WTC11 (cell line): Measurements from ENCODE around the gene PCGF3. TPM values are rescaled to one million over a fixed set of nuclear protein-coding genes. Genes with fewer than 3 reads are reported as not detected.

ENCODE experiments used
- ATAC-seq: fragments of 200-7000 bp; cut with Tn5 transposase; 2 replicates; pipeline ENCODE4 v1.10.0; 2021; ENCODE audit warnings: mild to moderate bottlenecking, moderate library complexity
- CTCF ChIA-PET: fragments of 300-600 bp; sonication (Branson Sonifier 250); formaldehyde crosslinking; loops from one replicate; lab custom pipeline; 2021; ENCODE audit warnings: antibody characterized with exemption; lab: Charles Lee
- POLR2A ChIA-PET: fragments of 350-600 bp; sonication (Branson Sonifier 250); formaldehyde crosslinking; loops from one replicate; lab custom pipeline; 2021; ENCODE audit warnings: antibody characterized with exemption; lab: Charles Lee
- DNase-seq: peaks from one replicate; pipeline ENCODE4 v3.0.0; 2021; ENCODE audit warnings: low spot score
- H3K27ac Mint-ChIP-seq: 2 replicates; pipeline ENCODE4 v1.8.0; 2021; ENCODE audit warnings: mixed read lengths
- H3K27me3 Mint-ChIP-seq: 2 replicates; pipeline ENCODE4 v1.8.0; 2021; ENCODE audit warnings: low read depth, mild to moderate bottlenecking, moderate library complexity, mixed read lengths
- H3K36me3 Mint-ChIP-seq: 2 replicates; pipeline ENCODE4 v1.8.0; 2021; ENCODE audit warnings: mixed read lengths
- H3K4me1 Mint-ChIP-seq: 2 replicates; pipeline ENCODE4 v1.8.0; 2022; ENCODE audit warnings: mixed read lengths
- H3K4me3 Mint-ChIP-seq: 2 replicates; pipeline ENCODE4 v1.8.0; 2021; ENCODE audit warnings: mild to moderate bottlenecking, moderate library complexity, mixed read lengths
- H3K9me3 Mint-ChIP-seq: 2 replicates; pipeline ENCODE4 v1.8.0; 2021; ENCODE audit warnings: mixed read lengths
- ATF1 ChIP-seq: sonication (generic); formaldehyde crosslinking; IDR thresholded peaks from 2 replicates; pipeline ENCODE4 v1.8.1; 2023; ENCODE audit warnings: mild to moderate bottlenecking, moderate library complexity, missing genetic modification reagents
- EMX1 ChIP-seq: fragments of 250-450 bp; sonication (Bioruptor Pico); IDR thresholded peaks from 2 replicates; pipeline ENCODE4 v1.8.0; 2021; ENCODE audit warnings: mild to moderate bottlenecking
- FOXJ3 ChIP-seq: sonication (generic); formaldehyde crosslinking; IDR thresholded peaks from 2 replicates; pipeline ENCODE4 v1.9.0; 2021; ENCODE audit warnings: missing genetic modification reagents, mild to moderate bottlenecking, borderline replicate concordance
- GABPB1 ChIP-seq: sonication (generic); formaldehyde crosslinking; IDR thresholded peaks from 2 replicates; pipeline ENCODE4 v1.8.1; 2023; ENCODE audit warnings: mild to moderate bottlenecking, missing genetic modification reagents
- IRF2 ChIP-seq: sonication (generic); formaldehyde crosslinking; IDR thresholded peaks from 2 replicates; pipeline ENCODE4 v1.8.0; 2022; ENCODE audit warnings: low read depth, missing genetic modification reagents, borderline replicate concordance
- SMAD3 ChIP-seq: sonication (generic); formaldehyde crosslinking; IDR thresholded peaks from 2 replicates; pipeline ENCODE4 v1.8.0; 2022; ENCODE audit warnings: missing genetic modification reagents, mild to moderate bottlenecking, borderline replicate concordance
- SP1 ChIP-seq: sonication (generic); formaldehyde crosslinking; conservative IDR thresholded peaks from 2 replicates; pipeline ENCODE4 v1.8.1; 2022; ENCODE audit warnings: missing genetic modification reagents
- ZBTB21 ChIP-seq: sonication (generic); formaldehyde crosslinking; IDR thresholded peaks from 2 replicates; pipeline ENCODE4 v1.8.1; 2023; ENCODE audit warnings: mild to moderate bottlenecking, missing genetic modification reagents, borderline replicate concordance
- ZNF138 ChIP-seq: sonication (generic); formaldehyde crosslinking; conservative IDR thresholded peaks from 2 replicates; pipeline ENCODE4 v1.8.1; 2022; ENCODE audit warnings: mild to moderate bottlenecking, moderate library complexity, missing genetic modification reagents
- ZNF263 ChIP-seq: sonication (generic); formaldehyde crosslinking; IDR thresholded peaks from 2 replicates; pipeline ENCODE4 v1.8.1; 2022; ENCODE audit warnings: low read depth, mild to moderate bottlenecking, moderate library complexity, missing genetic modification reagents
- ZNF423 ChIP-seq: fragments of 250-450 bp; sonication (Bioruptor Pico); IDR thresholded peaks from 2 replicates; pipeline ENCODE4 v2.1.2; 2022; ENCODE audit warnings: mild to moderate bottlenecking, moderate library complexity
- total RNA-seq: library from RNA; stranded (reverse); gene quantifications from 3 replicates; pipeline ENCODE4 v1.2.3, GENCODE V29; 2021
- TF ChIP-seq, protein P1 (sequence below): sonication (generic); formaldehyde crosslinking; conservative IDR thresholded peaks from 2 replicates; pipeline ENCODE4 v1.8.1; 2023; ENCODE audit warnings: mild to moderate bottlenecking, low read depth, missing genetic modification reagents, moderate library complexity
- TF ChIP-seq, protein P2 (sequence below): sonication (generic); formaldehyde crosslinking; IDR thresholded peaks from 2 replicates; pipeline ENCODE4 v1.8.0; 2022; ENCODE audit warnings: mild to moderate bottlenecking, missing genetic modification reagents
- TF ChIP-seq, protein P3 (sequence below): sonication (generic); formaldehyde crosslinking; IDR thresholded peaks from 2 replicates; pipeline ENCODE4 v1.8.1; 2022; ENCODE audit warnings: mild to moderate bottlenecking, moderate library complexity, missing genetic modification reagents
- TF ChIP-seq, protein P4 (sequence below): sonication (generic); formaldehyde crosslinking; IDR thresholded peaks from 2 replicates; pipeline ENCODE4 v1.8.0; 2022; ENCODE audit warnings: mild to moderate bottlenecking, missing genetic modification reagents
- TF ChIP-seq, protein P5 (sequence below): sonication (generic); formaldehyde crosslinking; IDR thresholded peaks from 2 replicates; pipeline ENCODE4 v1.8.1; 2023; ENCODE audit warnings: mild to moderate bottlenecking, missing genetic modification reagents, moderate library complexity
- TF ChIP-seq, protein P6 (sequence below): sonication (generic); formaldehyde crosslinking; IDR thresholded peaks from 2 replicates; pipeline ENCODE4 v1.8.0; 2022; ENCODE audit warnings: mild to moderate bottlenecking, missing genetic modification reagents

PCGF3 gene
- total RNA-seq, 1 experiment from 2014 or later, result 65.7 TPM

DNA sequence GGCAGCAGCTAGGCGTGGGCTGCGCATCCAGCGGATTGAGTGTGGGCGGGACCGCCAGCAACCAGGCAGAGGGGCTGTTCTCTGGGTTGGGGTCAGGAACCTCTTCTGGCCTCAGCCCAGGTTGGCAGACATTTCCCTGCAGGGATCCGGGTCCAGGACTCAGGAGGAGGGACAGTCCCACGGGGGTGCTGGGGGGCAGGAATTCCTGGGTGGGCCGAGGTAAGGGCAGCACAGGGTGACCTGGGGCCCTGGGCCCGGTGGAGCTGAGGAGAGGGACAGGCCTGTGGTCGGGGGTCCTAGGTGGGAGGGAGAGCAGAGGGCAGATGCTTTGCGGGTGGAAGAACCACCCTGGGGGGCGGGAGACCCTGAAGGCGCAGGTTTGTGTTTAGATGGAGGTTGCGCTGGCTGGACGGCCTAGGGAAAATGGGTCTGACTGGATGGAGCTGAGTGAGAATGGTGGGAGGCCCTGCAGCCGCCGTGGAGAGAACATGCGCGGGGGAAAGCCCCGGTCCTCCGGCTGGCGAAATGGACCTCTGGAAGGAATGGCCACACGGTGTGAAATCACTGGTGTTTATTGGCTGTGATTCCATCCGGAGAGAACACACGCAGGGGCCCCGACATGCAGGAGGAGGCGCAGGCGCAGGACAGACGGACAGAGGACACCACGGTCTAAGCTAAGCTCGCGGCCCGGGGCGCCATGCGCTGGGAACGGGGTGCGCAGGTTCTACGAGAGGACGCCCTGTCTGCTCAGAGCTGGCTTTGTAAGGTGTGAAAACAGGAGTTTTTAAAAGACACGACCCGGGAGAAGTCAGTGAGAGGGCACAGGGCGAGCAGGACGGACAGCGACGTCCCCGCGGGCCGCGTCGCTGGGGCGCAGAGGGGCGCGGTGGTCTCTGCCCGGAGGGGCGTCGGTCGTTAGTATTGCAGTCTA is 79.0 kb downstream of the PCGF3 start (continued):
- TF ChIP-seq, protein P1, sequence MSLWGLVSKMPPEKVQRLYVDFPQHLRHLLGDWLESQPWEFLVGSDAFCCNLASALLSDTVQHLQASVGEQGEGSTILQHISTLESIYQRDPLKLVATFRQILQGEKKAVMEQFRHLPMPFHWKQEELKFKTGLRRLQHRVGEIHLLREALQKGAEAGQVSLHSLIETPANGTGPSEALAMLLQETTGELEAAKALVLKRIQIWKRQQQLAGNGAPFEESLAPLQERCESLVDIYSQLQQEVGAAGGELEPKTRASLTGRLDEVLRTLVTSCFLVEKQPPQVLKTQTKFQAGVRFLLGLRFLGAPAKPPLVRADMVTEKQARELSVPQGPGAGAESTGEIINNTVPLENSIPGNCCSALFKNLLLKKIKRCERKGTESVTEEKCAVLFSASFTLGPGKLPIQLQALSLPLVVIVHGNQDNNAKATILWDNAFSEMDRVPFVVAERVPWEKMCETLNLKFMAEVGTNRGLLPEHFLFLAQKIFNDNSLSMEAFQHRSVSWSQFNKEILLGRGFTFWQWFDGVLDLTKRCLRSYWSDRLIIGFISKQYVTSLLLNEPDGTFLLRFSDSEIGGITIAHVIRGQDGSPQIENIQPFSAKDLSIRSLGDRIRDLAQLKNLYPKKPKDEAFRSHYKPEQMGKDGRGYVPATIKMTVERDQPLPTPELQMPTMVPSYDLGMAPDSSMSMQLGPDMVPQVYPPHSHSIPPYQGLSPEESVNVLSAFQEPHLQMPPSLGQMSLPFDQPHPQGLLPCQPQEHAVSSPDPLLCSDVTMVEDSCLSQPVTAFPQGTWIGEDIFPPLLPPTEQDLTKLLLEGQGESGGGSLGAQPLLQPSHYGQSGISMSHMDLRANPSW (CRISPR knock-in tag), result no peak
- TF ChIP-seq SP1 (CRISPR knock-in tag) (no peak), ZNF138 (CRISPR knock-in tag) (no peak), ZBTB21 (CRISPR knock-in tag) (no peak), IRF2 (CRISPR knock-in tag) (no peak), ATF1 (CRISPR knock-in tag) (no peak)
- TF ChIP-seq, protein P2, sequence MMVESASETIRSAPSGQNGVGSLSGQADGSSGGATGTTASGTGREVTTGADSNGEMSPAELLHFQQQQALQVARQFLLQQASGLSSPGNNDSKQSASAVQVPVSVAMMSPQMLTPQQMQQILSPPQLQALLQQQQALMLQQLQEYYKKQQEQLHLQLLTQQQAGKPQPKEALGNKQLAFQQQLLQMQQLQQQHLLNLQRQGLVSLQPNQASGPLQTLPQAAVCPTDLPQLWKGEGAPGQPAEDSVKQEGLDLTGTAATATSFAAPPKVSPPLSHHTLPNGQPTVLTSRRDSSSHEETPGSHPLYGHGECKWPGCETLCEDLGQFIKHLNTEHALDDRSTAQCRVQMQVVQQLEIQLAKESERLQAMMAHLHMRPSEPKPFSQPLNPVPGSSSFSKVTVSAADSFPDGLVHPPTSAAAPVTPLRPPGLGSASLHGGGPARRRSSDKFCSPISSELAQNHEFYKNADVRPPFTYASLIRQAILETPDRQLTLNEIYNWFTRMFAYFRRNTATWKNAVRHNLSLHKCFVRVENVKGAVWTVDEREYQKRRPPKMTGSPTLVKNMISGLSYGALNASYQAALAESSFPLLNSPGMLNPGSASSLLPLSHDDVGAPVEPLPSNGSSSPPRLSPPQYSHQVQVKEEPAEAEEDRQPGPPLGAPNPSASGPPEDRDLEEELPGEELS (CRISPR knock-in tag), result no peak
- TF ChIP-seq, protein P3, sequence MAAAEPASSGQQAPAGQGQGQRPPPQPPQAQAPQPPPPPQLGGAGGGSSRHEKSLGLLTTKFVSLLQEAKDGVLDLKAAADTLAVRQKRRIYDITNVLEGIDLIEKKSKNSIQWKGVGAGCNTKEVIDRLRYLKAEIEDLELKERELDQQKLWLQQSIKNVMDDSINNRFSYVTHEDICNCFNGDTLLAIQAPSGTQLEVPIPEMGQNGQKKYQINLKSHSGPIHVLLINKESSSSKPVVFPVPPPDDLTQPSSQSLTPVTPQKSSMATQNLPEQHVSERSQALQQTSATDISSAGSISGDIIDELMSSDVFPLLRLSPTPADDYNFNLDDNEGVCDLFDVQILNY (CRISPR knock-in tag), result no peak
- TF ChIP-seq, protein P4, sequence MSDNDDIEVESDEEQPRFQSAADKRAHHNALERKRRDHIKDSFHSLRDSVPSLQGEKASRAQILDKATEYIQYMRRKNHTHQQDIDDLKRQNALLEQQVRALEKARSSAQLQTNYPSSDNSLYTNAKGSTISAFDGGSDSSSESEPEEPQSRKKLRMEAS (CRISPR knock-in tag), result no peak

DNA sequence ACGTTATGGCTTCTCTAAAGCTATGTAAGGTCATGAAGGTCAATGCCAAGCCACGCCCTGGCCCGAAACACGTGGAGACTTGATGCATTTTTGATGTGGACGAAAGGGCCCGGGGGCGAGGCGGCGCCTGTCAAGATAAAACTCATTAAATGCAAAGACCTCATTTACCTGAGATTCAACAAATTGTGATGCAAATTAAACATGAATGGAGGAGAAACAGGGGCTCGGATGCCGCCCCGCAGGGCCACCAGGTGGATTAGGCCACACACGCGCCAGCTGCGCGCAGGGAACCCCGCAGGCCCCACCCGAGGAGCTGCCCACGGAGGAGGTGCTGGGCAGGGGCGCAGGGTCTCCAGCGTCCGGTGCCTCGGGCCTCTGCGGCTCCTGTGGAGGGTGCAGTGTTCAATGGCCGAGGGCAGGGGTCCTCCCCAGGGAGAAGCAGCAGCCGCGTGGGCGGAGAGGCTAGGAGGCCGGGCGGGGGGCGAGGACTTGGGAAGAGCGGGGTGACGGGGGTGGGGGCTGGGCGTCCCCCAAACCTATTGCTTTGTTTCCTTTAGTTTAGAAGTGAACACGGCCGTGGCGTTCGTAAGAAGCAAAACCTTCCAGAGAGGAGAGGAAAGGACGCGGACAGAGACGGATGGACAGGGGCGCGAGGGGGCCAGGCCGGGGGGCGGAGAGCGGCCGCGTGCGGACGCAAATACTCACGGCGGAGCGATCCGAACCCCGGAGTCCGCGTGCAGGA is 79.9 kb downstream of the PCGF3 start:
- peak overlapping the region; percentile 63 for H3K4me3 Mint-ChIP-seq
- ChIA-PET CTCF (interaction anchor here (0.7 to 2.8 kb wide), 3 partner anchors 9 to 44 kb away, joined by 3 to 10 read pairs (median 7); no protein-coding TSS in a partner anchor), POLR2A (no interaction called here)
- ATAC-seq (no peak), DNase-seq (peak; percentile 66)
- TF ChIP-seq, protein P2 (CRISPR knock-in tag), result no peak
- TF ChIP-seq EMX1, result no peak
- no peak for TF ChIP-seq ZNF263
- 0 out of 2 replicates have a peak, but pooled peaks have one; percentile 32 for TF ChIP-seq ATF1 (CRISPR knock-in tag)
- TF ChIP-seq, protein P5, sequence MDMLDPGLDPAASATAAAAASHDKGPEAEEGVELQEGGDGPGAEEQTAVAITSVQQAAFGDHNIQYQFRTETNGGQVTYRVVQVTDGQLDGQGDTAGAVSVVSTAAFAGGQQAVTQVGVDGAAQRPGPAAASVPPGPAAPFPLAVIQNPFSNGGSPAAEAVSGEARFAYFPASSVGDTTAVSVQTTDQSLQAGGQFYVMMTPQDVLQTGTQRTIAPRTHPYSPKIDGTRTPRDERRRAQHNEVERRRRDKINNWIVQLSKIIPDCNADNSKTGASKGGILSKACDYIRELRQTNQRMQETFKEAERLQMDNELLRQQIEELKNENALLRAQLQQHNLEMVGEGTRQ, result peak; percentile 52
- TF ChIP-seq FOXJ3 (CRISPR knock-in tag), result no peak
- TF ChIP-seq GABPB1, result no peak
- TF ChIP-seq SMAD3 (CRISPR knock-in tag), result 0 out of 2 replicates have a peak, but pooled peaks have one; percentile 21
- no peak for TF ChIP-seq ZNF138 (CRISPR knock-in tag)
- TF ChIP-seq, protein P4 (CRISPR knock-in tag), result peak; percentile 66
- TF ChIP-seq, protein P6, sequence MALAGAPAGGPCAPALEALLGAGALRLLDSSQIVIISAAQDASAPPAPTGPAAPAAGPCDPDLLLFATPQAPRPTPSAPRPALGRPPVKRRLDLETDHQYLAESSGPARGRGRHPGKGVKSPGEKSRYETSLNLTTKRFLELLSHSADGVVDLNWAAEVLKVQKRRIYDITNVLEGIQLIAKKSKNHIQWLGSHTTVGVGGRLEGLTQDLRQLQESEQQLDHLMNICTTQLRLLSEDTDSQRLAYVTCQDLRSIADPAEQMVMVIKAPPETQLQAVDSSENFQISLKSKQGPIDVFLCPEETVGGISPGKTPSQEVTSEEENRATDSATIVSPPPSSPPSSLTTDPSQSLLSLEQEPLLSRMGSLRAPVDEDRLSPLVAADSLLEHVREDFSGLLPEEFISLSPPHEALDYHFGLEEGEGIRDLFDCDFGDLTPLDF, result no peak
- TF ChIP-seq ZNF423 (CRISPR knock-in tag), result peak; percentile 60
- peaks cover 29% of the 10 kb centered on the region for H3K4me1 Mint-ChIP-seq
- H3K9me3 Mint-ChIP-seq, result no peaks in the 10 kb centered on the region
- H3K27me3 Mint-ChIP-seq, result peaks cover 61% of the 10 kb centered on the region
- H3K27ac Mint-ChIP-seq, result no peak overlapping the region
- H3K36me3 Mint-ChIP-seq, result peaks cover 3% of the 10 kb centered on the region
